GM23338 (cell line): ENCODE measurements around the gene TMEM92. TPM values are rescaled to one million over a fixed set of nuclear protein-coding genes. Genes with fewer than 3 reads are reported as not detected.

Source experiments
- ATAC-seq: fragments of 200-7000 bp; cut with Tn5 transposase; 3 replicates; pipeline ENCODE4 v1.9.1; 2020
- DNase-seq: peaks from one replicate; pipeline ENCODE4 v3.0.0-alpha.2; 2015; ENCODE audit warnings: low spot score
- H2AFZ ChIP-seq: fragments of 200-600 bp; sonication (generic); 2 replicates; pipeline ENCODE4 v1.8.0; 2016; ENCODE audit warnings: antibody characterized with exemption, mild to moderate bottlenecking, moderate library complexity
- H3F3A ChIP-seq: fragments of 200-600 bp; sonication (generic); replicated peaks from 2 replicates; pipeline ENCODE4 v1.8.0; 2017; ENCODE audit warnings: antibody characterized with exemption, mixed run types, low read depth
- H3K27ac ChIP-seq: fragments of 200-600 bp; sonication (generic); 2 replicates; pipeline ENCODE4 v1.6.1; 2016; ENCODE audit warnings: low read depth
- H3K27me3 ChIP-seq: fragments of 200-600 bp; sonication (generic); 2 replicates; pipeline ENCODE4 v1.8.0; 2016; ENCODE audit warnings: mild to moderate bottlenecking, mixed run types, moderate library complexity; ENCODE audit not compliant: insufficient read depth
- H3K36me3 ChIP-seq: fragments of 200-600 bp; sonication (generic); 2 replicates; pipeline ENCODE4 v1.8.0; 2016; ENCODE audit warnings: mild to moderate bottlenecking; ENCODE audit not compliant: insufficient read depth
- H3K4me1 ChIP-seq: fragments of 200-600 bp; sonication (generic); 2 replicates; pipeline ENCODE4 v1.8.0; 2016; ENCODE audit warnings: mild to moderate bottlenecking, moderate library complexity; ENCODE audit not compliant: insufficient read depth
- H3K4me2 ChIP-seq: fragments of 200-600 bp; sonication (generic); 2 replicates; pipeline ENCODE4 v1.7.1; 2017; ENCODE audit warnings: mixed run types
- H3K4me3 ChIP-seq: fragments of 200-600 bp; sonication (generic); 2 replicates; pipeline ENCODE4 v1.6.1; 2016; ENCODE audit warnings: mixed run types
- H3K79me2 ChIP-seq: fragments of 200-600 bp; sonication (generic); replicated peaks from 2 replicates; pipeline ENCODE4 v1.8.0; 2017; ENCODE audit warnings: mild to moderate bottlenecking; ENCODE audit not compliant: insufficient read depth
- H3K9me2 ChIP-seq: fragments of 200-600 bp; sonication (generic); 2 replicates; pipeline ENCODE4 v1.8.0; 2017; ENCODE audit not compliant: insufficient read depth
- H4K20me1 ChIP-seq: fragments of 200-600 bp; sonication (generic); replicated peaks from 2 replicates; pipeline ENCODE4 v1.8.0; 2017; ENCODE audit warnings: mild to moderate bottlenecking; ENCODE audit not compliant: insufficient read depth
- H3K27ac Mint-ChIP-seq: 2 replicates; pipeline ENCODE4 v1.8.0; 2020; ENCODE audit warnings: inconsistent platforms, mild to moderate bottlenecking, moderate library complexity, mixed read lengths
- H3K27me3 Mint-ChIP-seq: 3 replicates; pipeline ENCODE4 v1.8.0; 2022; ENCODE audit warnings: low read depth, mild to moderate bottlenecking, moderate library complexity, mixed read lengths, inconsistent platforms; ENCODE audit not compliant: insufficient read depth, poor library complexity
- H3K36me3 Mint-ChIP-seq: 3 replicates; pipeline ENCODE4 v1.8.0; 2021; ENCODE audit warnings: low read depth, mild to moderate bottlenecking, inconsistent platforms, moderate library complexity, mixed read lengths
- H3K4me1 Mint-ChIP-seq: 3 replicates; pipeline ENCODE4 v1.8.0; 2020; ENCODE audit warnings: mild to moderate bottlenecking, inconsistent platforms, mixed read lengths
- H3K4me3 Mint-ChIP-seq: 3 replicates; pipeline ENCODE4 v1.8.0; 2021; ENCODE audit warnings: moderate library complexity, mild to moderate bottlenecking, inconsistent platforms, mixed read lengths
- H3K9me3 Mint-ChIP-seq: 3 replicates; pipeline ENCODE4 v1.8.0; 2020; ENCODE audit warnings: moderate library complexity, mild to moderate bottlenecking, inconsistent platforms, mixed read lengths
- CREB1 ChIP-seq: fragments of 250-450 bp; sonication (Bioruptor Pico); IDR thresholded peaks from 2 replicates; pipeline ENCODE4 v1.5.0; 2020; ENCODE audit warnings: low read depth, mild to moderate bottlenecking, moderate library complexity
- ETS1 ChIP-seq: IDR thresholded peaks from 2 replicates; pipeline ENCODE4 v1.6.1; 2016; ENCODE audit warnings: antibody characterized with exemption
- EZH2phosphoT487 ChIP-seq: fragments of 200-600 bp; sonication (generic); IDR thresholded peaks from one replicate; pipeline ENCODE4 v1.8.1; 2018; ENCODE audit warnings: antibody characterized with exemption; ENCODE audit not compliant: unreplicated experiment
- JUNB ChIP-seq: IDR thresholded peaks from one replicate; pipeline ENCODE4 v1.6.1; 2016; ENCODE audit warnings: antibody characterized with exemption; ENCODE audit not compliant: unreplicated experiment
- REST ChIP-seq: IDR thresholded peaks from one replicate; pipeline ENCODE4 v1.6.1; 2018; ENCODE audit warnings: antibody characterized with exemption; ENCODE audit not compliant: unreplicated experiment
- ZNF114 ChIP-seq: fragments of 250-450 bp; sonication (Bioruptor Pico); IDR thresholded peaks from 2 replicates; pipeline ENCODE4 v1.5.0; 2020; ENCODE audit warnings: mild to moderate bottlenecking, moderate library complexity
- ZNF331 ChIP-seq: fragments of 250-450 bp; sonication (Bioruptor Pico); IDR thresholded peaks from 2 replicates; pipeline ENCODE4 v1.5.0; 2020; ENCODE audit warnings: low read depth, mild to moderate bottlenecking, moderate library complexity
- ZNF462 ChIP-seq: fragments of 250-450 bp; sonication (Bioruptor Pico); IDR thresholded peaks from 2 replicates; pipeline ENCODE4 v1.5.0; 2020; ENCODE audit warnings: mild to moderate bottlenecking, moderate library complexity
- polyA plus RNA-seq: library from polyadenylated mRNA; unstranded; fragments of >200 nt; fragmentation: Nextera tagmentation; extraction: Ambion mirVana; gene quantifications from 2 replicates; pipeline ENCODE4 v1.2.1, GENCODE V29; 2016
- total RNA-seq: library from RNA; depleted of rRNA; stranded (reverse); fragments of >200 nt; shearing (Covaris generic); gene quantifications from 2 replicates; pipeline ENCODE4 v1.2.3, GENCODE V29; 2014

Gene TMEM92
- total and polyA plus RNA-seq, 2 experiments from 2014 or later: 9.7 to 18.4 TPM

- TF ChIP-seq REST (no peak), ZNF462 (CRISPR knock-in tag) (no peak), ZNF114 (CRISPR knock-in tag) (no peak)
Measured at GRCh38 chr17:50276588-50277356, 2.5 kb downstream of the TMEM92 start (continued).

- Histone ChIP-seq H3K9me2 (no peaks in the 10 kb centered on the region), H3K79me2 (0 out of 2 replicates have a peak, but pooled peaks cover 3% of the 10 kb centered on the region), H3K36me3 (no peaks in the 10 kb centered on the region), H3K4me2 (peak overlapping the region; percentile 70), H3K4me3 (peak overlapping the region; percentile 36; the same call in 1 of the 2 replicates), H4K20me1 (no peaks in the 10 kb centered on the region), H3K27ac (no peak overlapping the region), H3F3A (no peaks in the 10 kb centered on the region), H3K4me1 (peaks cover 51% of the 10 kb centered on the region), H2AFZ (no peak overlapping the region), H3K27me3 (peaks cover 5% of the 10 kb centered on the region; the same call in 1 of the 2 replicates)
- DNase-seq (no peak), ATAC-seq (no peak)
- peak overlapping the region; percentile 25; the same call in 1 of the 2 replicates for H3K27ac Mint-ChIP-seq
- H3K4me3 Mint-ChIP-seq: no peak overlapping the region; the same call in 2 of the 3 replicates
- H3K9me3 Mint-ChIP-seq: peaks cover 4% of the 10 kb centered on the region
- H3K4me1 Mint-ChIP-seq: peaks cover 43% of the 10 kb centered on the region
- H3K36me3 Mint-ChIP-seq: peaks cover 8% of the 10 kb centered on the region
- H3K27me3 Mint-ChIP-seq: peaks cover 15% of the 10 kb centered on the region
- TF ChIP-seq CREB1 (no peak), REST (no peak), EZH2phosphoT487 (no peak), ETS1 (no peak), ZNF331 (no peak), JUNB (no peak)
Measured at GRCh38 chr17:50277357-50277754, 3.1 kb downstream of the TMEM92 start.
